KMS-11 (cell line): ENCODE measurements around the gene TSACC.

Experiments
- H2AFZ ChIP-seq: fragments of 200-600 bp; sonication (generic); 2 replicates; pipeline ENCODE4 v1.6.1; 2016; ENCODE audit warnings: antibody characterized with exemption, mixed run types, low read depth
- H3K27ac ChIP-seq: fragments of 200-600 bp; sonication (generic); 2 replicates; pipeline ENCODE4 v1.6.1; 2016; ENCODE audit warnings: mild to moderate bottlenecking, mixed run types
- H3K27me3 ChIP-seq: fragments of 200-600 bp; sonication (generic); 2 replicates; pipeline ENCODE4 v1.6.1; 2017; ENCODE audit warnings: mild to moderate bottlenecking, low read depth, mixed run types, moderate library complexity; ENCODE audit not compliant: insufficient read depth
- H3K36me3 ChIP-seq: fragments of 200-600 bp; sonication (generic); 2 replicates; pipeline ENCODE4 v1.6.1; 2017; ENCODE audit warnings: mild to moderate bottlenecking, mixed run types; ENCODE audit not compliant: insufficient read depth
- H3K4me1 ChIP-seq: fragments of 200-600 bp; sonication (generic); 2 replicates; pipeline ENCODE4 v1.6.1; 2016; ENCODE audit warnings: mild to moderate bottlenecking, low read depth, mixed run types; ENCODE audit not compliant: poor library complexity, severe bottlenecking
- H3K4me2 ChIP-seq: fragments of 200-600 bp; sonication (generic); 2 replicates; pipeline ENCODE4 v1.7.0; 2016; ENCODE audit warnings: mild to moderate bottlenecking, mixed run types
- H3K4me3 ChIP-seq: fragments of 200-600 bp; sonication (generic); IDR thresholded peaks from 2 replicates; pipeline ENCODE4 v1.6.1; 2017; ENCODE audit warnings: low read depth, low read length, mixed read lengths; ENCODE audit not compliant: insufficient read depth
- H3K79me2 ChIP-seq: fragments of 200-600 bp; sonication (generic); 2 replicates; pipeline ENCODE4 v1.6.1; 2016; ENCODE audit warnings: low read depth, mixed run types; ENCODE audit not compliant: insufficient read depth
- H3K9ac ChIP-seq: fragments of 200-600 bp; sonication (generic); 2 replicates; pipeline ENCODE4 v1.6.1; 2016; ENCODE audit warnings: mild to moderate bottlenecking, mixed run types
- H4K20me1 ChIP-seq: fragments of 200-600 bp; sonication (generic); 2 replicates; pipeline ENCODE4 v1.6.1; 2016; ENCODE audit warnings: mild to moderate bottlenecking, mixed run types; ENCODE audit not compliant: insufficient read depth
- TF ChIP-seq, protein P1 (sequence below): fragments of 200-600 bp; sonication (generic); conservative IDR thresholded peaks from 2 replicates; pipeline ENCODE4 v1.6.1; 2017; ENCODE audit warnings: low read depth, mild to moderate bottlenecking, antibody characterized with exemption, low read length, moderate library complexity, mixed read lengths

The TSACC gene

DNA sequence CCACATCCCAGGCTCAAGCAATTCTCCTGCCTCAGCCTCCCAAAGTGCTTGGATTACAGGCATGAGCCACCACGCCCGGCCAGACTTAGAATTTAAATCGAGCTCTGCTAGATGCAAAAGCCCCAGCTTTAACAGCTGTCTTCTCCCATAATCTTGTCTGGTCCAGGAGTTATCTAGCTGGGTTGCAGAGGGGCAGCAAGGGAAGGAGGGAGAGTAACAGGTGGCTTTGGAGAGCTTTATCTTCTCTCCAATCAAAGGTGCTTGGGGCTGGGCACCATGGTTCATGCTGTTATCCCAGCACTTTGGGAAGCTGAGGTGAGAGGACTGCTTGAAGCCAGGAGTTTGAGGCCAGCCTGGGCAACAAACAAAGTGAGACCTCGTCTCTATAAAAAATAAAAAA lies 34.5 kb downstream of the TSACC start:
- H2AFZ ChIP-seq: no peak overlapping the region
- no peaks in the 10 kb centered on the region for H4K20me1 ChIP-seq
- no peaks in the 10 kb centered on the region for H3K4me1 ChIP-seq
- H3K27ac ChIP-seq: no peak overlapping the region
- TF ChIP-seq, protein P1, sequence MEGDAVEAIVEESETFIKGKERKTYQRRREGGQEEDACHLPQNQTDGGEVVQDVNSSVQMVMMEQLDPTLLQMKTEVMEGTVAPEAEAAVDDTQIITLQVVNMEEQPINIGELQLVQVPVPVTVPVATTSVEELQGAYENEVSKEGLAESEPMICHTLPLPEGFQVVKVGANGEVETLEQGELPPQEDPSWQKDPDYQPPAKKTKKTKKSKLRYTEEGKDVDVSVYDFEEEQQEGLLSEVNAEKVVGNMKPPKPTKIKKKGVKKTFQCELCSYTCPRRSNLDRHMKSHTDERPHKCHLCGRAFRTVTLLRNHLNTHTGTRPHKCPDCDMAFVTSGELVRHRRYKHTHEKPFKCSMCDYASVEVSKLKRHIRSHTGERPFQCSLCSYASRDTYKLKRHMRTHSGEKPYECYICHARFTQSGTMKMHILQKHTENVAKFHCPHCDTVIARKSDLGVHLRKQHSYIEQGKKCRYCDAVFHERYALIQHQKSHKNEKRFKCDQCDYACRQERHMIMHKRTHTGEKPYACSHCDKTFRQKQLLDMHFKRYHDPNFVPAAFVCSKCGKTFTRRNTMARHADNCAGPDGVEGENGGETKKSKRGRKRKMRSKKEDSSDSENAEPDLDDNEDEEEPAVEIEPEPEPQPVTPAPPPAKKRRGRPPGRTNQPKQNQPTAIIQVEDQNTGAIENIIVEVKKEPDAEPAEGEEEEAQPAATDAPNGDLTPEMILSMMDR: no peak
- no peaks in the 10 kb centered on the region for H3K79me2 ChIP-seq
- no peak overlapping the region for H3K4me2 ChIP-seq
- H3K36me3 ChIP-seq: no peaks in the 10 kb centered on the region
- no peak overlapping the region for H3K4me3 ChIP-seq
- peaks cover 97% of the 10 kb centered on the region for H3K27me3 ChIP-seq
- no peak overlapping the region for H3K9ac ChIP-seq

DNA sequence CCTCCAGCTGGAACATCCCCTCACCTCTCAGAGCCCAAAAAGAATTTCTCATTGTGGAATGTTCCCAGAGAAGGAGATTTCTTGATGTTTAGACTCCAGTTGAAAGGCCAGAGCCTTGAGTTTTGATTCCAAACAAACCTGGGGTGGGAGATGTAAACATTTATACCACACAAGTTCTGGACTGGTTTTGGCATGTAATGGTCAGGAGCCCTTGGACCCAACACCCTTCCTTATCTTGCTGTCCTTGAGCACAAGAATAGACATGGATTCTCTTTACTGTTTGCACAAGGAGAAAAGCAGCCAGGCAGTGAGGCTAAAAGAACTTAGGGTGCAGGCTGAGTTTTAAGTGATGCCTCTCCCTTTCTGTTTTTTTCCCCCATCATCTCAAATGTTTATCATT lies 35.2 kb downstream of the TSACC start:
- no peak overlapping the region for H3K4me2 ChIP-seq
- no peak overlapping the region for H3K9ac ChIP-seq
- no peak overlapping the region for H3K27ac ChIP-seq
- no peak overlapping the region for H3K4me3 ChIP-seq
- no peaks in the 10 kb centered on the region for H3K36me3 ChIP-seq
- no peak overlapping the region for H2AFZ ChIP-seq
- H3K79me2 ChIP-seq: no peaks in the 10 kb centered on the region
- no peaks in the 10 kb centered on the region for H3K4me1 ChIP-seq
- peaks cover 91% of the 10 kb centered on the region for H3K27me3 ChIP-seq
- TF ChIP-seq, protein P1: no peak
- H4K20me1 ChIP-seq: no peaks in the 10 kb centered on the region

DNA sequence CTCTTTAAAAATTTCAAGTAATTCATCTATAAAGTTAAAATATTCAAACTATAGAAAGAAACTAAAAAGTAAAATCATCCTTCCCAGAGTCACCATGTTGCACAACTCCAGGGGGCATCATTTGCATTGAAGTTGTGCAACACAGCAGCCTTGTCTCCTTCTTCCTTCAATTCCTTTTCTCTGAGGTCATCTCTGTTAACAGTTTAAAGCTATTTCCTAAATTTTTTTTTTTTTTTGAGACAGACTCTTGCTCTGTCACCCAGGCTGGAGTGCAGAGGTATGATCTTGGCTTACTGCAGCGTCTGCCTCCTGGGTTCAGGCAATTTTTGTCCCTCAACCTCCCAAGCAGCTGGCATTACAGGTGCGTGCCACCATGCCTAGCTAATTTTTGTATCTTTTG lies 37.8 kb downstream of the TSACC start:
- no peak overlapping the region for H3K4me3 ChIP-seq
- H3K4me1 ChIP-seq: no peaks in the 10 kb centered on the region
- TF ChIP-seq, protein P1: no peak; the same call in 1 of the 2 replicates
- H4K20me1 ChIP-seq: no peaks in the 10 kb centered on the region
- H3K79me2 ChIP-seq: no peaks in the 10 kb centered on the region
- no peak overlapping the region for H2AFZ ChIP-seq
- H3K36me3 ChIP-seq: no peaks in the 10 kb centered on the region
- H3K4me2 ChIP-seq: no peak overlapping the region
- peaks cover 66% of the 10 kb centered on the region for H3K27me3 ChIP-seq
- no peak overlapping the region for H3K27ac ChIP-seq
- no peak overlapping the region for H3K9ac ChIP-seq

DNA sequence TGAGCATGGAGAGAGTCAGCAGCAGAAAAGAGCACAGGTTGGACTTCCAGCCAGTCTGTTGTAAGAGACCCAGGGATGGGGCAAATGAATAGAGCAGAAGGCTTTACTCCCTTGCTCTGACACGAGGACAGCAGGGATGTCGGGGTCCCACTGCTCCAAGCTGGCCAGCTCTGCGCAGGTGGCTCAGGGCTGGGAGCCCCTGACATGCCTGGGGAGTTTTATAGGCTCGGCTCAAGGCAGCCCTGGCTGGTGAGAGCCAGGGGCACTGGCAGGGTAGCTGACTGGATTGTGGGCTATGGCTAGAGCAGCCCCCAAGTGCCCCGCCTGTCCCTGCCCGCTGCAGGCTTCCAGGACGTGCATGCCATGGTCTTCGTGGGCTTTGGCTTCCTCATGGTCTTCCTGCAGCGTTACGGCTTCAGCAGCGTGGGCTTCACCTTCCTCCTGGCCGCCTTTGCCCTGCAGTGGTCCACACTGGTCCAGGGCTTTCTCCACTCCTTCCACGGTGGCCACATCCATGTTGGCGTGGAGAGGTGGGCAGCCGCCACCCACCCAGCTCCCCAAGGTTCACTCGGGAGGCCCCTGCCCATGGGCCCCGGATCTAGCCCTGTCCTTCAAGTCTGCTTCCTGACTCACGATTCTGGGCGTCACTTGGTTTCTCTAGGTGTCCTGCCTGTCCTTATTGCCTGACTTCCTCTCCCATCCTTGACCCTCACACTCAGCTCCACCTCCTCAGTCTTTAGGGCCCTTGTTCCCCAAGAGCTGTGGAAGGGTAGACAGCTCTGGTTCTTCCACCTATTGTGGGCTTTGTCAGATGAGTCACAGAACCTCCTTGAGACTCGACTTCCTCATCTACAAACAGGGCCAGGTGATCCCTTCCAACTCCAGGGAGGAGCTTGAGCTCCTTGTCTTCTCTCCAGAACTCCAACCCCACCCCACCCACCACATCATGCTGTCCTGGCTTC lies 38.9 kb downstream of the TSACC start:
- Histone ChIP-seq H4K20me1 (no peaks in the 10 kb centered on the region), H3K79me2 (no peaks in the 10 kb centered on the region), H3K4me1 (no peaks in the 10 kb centered on the region), H3K27me3 (peaks cover 55% of the 10 kb centered on the region), H2AFZ (no peak overlapping the region), H3K4me3 (no peak overlapping the region), H3K4me2 (no peak overlapping the region), H3K27ac (no peak overlapping the region), H3K9ac (no peak overlapping the region), H3K36me3 (no peaks in the 10 kb centered on the region)
- TF ChIP-seq, protein P1: no peak
